Measurements from ENCODE around the gene MME.

MME gene

DNA sequence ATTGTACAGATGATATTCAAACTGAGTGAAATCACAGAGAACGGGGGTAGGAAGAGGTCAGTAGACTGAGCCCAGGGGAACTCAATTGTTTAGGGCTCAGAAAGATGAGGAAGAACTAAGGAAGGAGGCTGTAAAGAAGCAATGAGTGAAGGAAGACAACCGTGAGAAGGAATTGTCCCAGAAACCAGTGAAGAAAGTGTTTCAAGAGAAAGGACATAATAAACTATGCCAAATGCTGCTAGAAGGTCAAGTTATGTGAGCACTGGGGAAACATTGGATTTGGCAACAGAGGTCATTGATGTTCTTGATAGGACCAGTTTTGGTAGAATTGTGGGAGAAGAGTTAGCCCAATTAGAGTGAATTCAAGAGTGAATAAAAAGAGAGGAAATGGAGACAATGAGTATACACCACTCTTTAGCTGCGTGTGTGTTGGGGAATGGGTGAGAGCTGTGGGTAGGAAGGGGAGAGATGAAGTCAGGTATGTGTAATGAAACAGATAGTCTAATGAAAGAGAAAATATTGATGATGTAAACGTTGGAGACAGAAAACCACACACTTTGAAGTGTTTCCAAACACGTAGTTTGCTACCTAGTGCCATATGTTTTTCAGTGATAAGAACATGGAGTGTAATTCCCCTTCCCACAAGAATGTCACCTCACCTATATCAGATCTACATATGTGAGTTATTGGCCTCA lies 42.5 kb upstream of the MME start:
- Histone ChIP-seq H3K27ac (ENCODE audit: poor library complexity, severe bottlenecking) (no peak overlapping the region), H3K4me3 (ENCODE audit: severe bottlenecking) (no peak overlapping the region), H3K4me1 (ENCODE audit: insufficient read depth, poor library complexity, severe bottlenecking) (no peaks in the 10 kb centered on the region), H3K36me3 (ENCODE audit: low read depth) (no peaks in the 10 kb centered on the region), H3K27me3 (ENCODE audit: insufficient read depth, poor library complexity, severe bottlenecking) (no peaks in the 10 kb centered on the region), H3K9me3 (ENCODE audit: severe bottlenecking) (no peaks in the 10 kb centered on the region)
- ATAC-seq (ENCODE audit: low read depth) = no peak
- no peak for DNase-seq (ENCODE audit: low spot score)
- TF ChIP-seq, protein P1, sequence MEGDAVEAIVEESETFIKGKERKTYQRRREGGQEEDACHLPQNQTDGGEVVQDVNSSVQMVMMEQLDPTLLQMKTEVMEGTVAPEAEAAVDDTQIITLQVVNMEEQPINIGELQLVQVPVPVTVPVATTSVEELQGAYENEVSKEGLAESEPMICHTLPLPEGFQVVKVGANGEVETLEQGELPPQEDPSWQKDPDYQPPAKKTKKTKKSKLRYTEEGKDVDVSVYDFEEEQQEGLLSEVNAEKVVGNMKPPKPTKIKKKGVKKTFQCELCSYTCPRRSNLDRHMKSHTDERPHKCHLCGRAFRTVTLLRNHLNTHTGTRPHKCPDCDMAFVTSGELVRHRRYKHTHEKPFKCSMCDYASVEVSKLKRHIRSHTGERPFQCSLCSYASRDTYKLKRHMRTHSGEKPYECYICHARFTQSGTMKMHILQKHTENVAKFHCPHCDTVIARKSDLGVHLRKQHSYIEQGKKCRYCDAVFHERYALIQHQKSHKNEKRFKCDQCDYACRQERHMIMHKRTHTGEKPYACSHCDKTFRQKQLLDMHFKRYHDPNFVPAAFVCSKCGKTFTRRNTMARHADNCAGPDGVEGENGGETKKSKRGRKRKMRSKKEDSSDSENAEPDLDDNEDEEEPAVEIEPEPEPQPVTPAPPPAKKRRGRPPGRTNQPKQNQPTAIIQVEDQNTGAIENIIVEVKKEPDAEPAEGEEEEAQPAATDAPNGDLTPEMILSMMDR (IDR thresholded peaks at IDR 0.05; ENCODE audit: poor library complexity, severe bottlenecking) = no peak

DNA sequence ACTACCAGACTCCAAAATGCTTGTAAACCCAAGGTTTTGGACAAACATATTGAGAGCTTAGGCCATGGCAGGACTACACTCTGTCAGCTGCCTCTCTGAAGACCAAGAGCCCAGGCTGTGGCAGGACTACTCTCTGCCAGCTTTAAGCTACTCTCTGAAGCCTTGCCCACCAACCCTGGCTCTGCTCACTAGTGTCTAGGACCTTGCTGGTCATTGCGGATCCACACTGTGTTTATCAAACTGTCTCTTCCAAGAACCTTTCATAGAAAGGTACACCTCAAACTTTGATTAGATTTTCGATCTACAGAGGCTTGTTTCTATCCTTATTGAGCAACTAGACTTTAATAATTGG lies 41.9 kb upstream of the MME start:
- no peak overlapping the region for H3K27ac ChIP-seq (ENCODE audit: poor library complexity, severe bottlenecking)
- no peaks in the 10 kb centered on the region for H3K9me3 ChIP-seq (ENCODE audit: severe bottlenecking)
- DNase-seq (ENCODE audit: low spot score) (no peak), ATAC-seq (ENCODE audit: low read depth) (no peak)
- no peaks in the 10 kb centered on the region for H3K36me3 ChIP-seq (ENCODE audit: low read depth)
- H3K4me3 ChIP-seq (ENCODE audit: severe bottlenecking) = no peak overlapping the region
- no peaks in the 10 kb centered on the region for H3K27me3 ChIP-seq (ENCODE audit: insufficient read depth, poor library complexity, severe bottlenecking)
- no peaks in the 10 kb centered on the region for H3K4me1 ChIP-seq (ENCODE audit: insufficient read depth, poor library complexity, severe bottlenecking)
- TF ChIP-seq, protein P1 (IDR thresholded peaks at IDR 0.05; ENCODE audit: poor library complexity, severe bottlenecking) = no peak

DNA sequence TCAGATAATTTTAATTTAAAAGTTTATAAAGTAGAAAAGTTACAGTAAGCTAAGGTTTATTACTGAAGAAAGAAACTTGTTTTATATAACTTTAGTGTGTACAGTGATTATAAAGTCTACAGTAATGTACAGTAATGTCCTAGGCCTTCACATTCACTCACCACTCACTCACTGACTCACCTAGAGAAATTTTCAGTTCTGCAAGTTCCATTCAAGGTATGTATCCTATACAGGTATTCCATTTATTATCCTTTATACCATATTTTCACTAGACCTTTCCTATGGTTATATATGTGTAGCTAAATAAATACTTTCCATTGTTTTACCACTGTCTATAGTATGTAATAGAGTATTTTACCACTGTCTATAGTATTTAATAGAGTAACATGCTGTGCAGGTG lies 33.2 kb upstream of the MME start:
- TF ChIP-seq, protein P1 (IDR thresholded peaks at IDR 0.05; ENCODE audit: poor library complexity, severe bottlenecking) = no peak

DNA sequence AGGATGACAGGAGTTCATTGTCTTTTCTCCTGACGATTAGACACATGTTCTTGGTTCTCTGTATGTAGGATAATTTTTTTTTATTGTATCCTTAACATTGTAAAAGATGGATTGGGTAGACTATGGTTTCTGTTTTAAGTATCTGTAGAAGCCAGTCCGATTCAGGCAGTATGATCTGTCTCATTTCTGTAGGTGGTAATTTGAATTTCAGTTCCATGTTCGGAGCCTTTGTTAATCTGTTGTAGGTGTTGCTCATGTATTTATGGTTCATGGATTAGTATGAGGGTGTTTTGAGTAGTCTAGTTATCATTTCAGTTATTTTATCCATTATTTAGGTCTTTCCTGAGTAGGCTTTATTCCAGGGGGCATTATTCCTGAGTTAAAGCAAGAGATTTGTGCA lies 32.4 kb upstream of the MME start:
- ATAC-seq (ENCODE audit: low read depth) = no peak
- Histone ChIP-seq H3K36me3 (ENCODE audit: low read depth) (no peaks in the 10 kb centered on the region), H3K27me3 (ENCODE audit: insufficient read depth, poor library complexity, severe bottlenecking) (no peaks in the 10 kb centered on the region), H3K4me3 (ENCODE audit: severe bottlenecking) (no peak overlapping the region), H3K9me3 (ENCODE audit: severe bottlenecking) (peaks cover 2% of the 10 kb centered on the region), H3K4me1 (ENCODE audit: insufficient read depth, poor library complexity, severe bottlenecking) (no peaks in the 10 kb centered on the region), H3K27ac (ENCODE audit: poor library complexity, severe bottlenecking) (no peak overlapping the region)
- TF ChIP-seq, protein P1 (IDR thresholded peaks at IDR 0.05; ENCODE audit: poor library complexity, severe bottlenecking) = no peak
- no peak for DNase-seq (ENCODE audit: low spot score)

More for the DNA sequence above, 33.2 kb upstream of the MME start:
- no peaks in the 10 kb centered on the region for H3K27me3 ChIP-seq (ENCODE audit: insufficient read depth, poor library complexity, severe bottlenecking)
- H3K27ac ChIP-seq (ENCODE audit: poor library complexity, severe bottlenecking) = no peak overlapping the region
- no peaks in the 10 kb centered on the region for H3K4me1 ChIP-seq (ENCODE audit: insufficient read depth, poor library complexity, severe bottlenecking)
- no peaks in the 10 kb centered on the region for H3K9me3 ChIP-seq (ENCODE audit: severe bottlenecking)
- H3K36me3 ChIP-seq (ENCODE audit: low read depth) = no peaks in the 10 kb centered on the region
- peak; percentile 53; the same call in 1 of the 3 replicates for ATAC-seq (ENCODE audit: low read depth)
- no peak overlapping the region for H3K4me3 ChIP-seq (ENCODE audit: severe bottlenecking)
- no peak for DNase-seq (ENCODE audit: low spot score)

DNA sequence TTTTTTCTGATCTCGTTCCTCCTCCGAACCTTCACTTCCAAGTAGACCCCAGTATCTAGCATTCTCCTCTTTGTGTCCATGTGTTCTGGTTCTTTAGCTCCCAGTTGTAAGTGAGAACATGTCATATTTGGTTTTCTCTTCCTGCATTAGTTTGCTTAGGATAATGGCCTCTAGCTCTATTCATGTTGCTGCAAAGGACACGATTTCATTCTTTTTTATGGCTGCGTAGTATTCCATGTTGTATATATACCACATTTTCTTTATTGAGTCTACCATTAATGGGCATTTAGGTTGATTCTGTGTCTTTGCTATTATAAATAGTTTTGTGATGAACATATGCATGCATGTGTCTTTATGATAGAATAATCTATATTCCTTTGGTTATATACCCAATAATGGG lies 30.2 kb upstream of the MME start:
- TF ChIP-seq, protein P1 (IDR thresholded peaks at IDR 0.05; ENCODE audit: poor library complexity, severe bottlenecking) = no peak
- Histone ChIP-seq H3K4me3 (ENCODE audit: severe bottlenecking) (no peak overlapping the region), H3K36me3 (ENCODE audit: low read depth) (no peaks in the 10 kb centered on the region), H3K4me1 (ENCODE audit: insufficient read depth, poor library complexity, severe bottlenecking) (no peaks in the 10 kb centered on the region), H3K27me3 (ENCODE audit: insufficient read depth, poor library complexity, severe bottlenecking) (no peaks in the 10 kb centered on the region), H3K9me3 (ENCODE audit: severe bottlenecking) (peaks cover 2% of the 10 kb centered on the region), H3K27ac (ENCODE audit: poor library complexity, severe bottlenecking) (no peak overlapping the region)
- no peak for ATAC-seq (ENCODE audit: low read depth)
- no peak for DNase-seq (ENCODE audit: low spot score)
